ENCODE measurements around the gene CDC42BPA. TPM values are rescaled to one million over a fixed set of nuclear protein-coding genes. Genes with fewer than 3 reads are reported as not detected.

The CDC42BPA gene
- total and polyA plus RNA-seq, 2 donors (not counting 3 experiments of a cell fraction or from before 2014, with no cell fraction given) = 26.1 to 92.6 TPM

DNA sequence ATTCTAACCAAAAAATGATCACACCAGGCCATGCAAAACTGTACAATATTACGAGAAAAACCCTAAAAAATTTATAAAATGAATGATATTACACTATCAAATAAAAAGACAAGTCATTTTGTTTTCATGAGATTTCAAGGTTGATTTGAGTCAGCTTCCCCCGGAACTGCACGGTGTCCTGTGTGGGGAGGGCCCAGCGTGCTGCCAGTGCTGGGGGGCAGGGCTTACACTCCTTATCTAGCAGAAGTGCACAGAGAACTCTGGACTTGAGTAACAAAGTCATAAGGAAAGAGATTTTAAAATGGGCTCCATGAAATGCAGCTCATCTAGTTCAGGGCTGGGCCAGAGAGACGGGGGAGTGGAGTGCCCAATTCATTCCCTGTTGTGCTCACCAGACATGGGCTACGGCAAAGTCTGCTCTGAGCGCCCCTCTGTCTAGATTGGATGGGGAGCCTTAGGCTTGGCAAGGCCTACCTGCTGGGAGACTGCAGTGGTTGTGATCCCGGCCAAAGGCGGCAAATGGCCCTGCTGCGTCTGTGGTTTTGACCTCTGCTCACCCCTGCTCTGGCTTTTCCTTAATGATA, 328.1 kb downstream of the CDC42BPA start:
- H3K27ac ChIP-seq (ENCODE audit: insufficient read depth, low read depth, low read length) = peak overlapping the region; percentile 23
- H3K9me3 ChIP-seq (replicated peaks; ENCODE audit: control insufficient read depth, insufficient read depth, low read length) = no peaks in the 10 kb centered on the region
- H3K4me2 ChIP-seq (ENCODE audit: insufficient read depth, low read length) = peak overlapping the region; percentile 40
- FAIRE-seq (peak; percentile 86), DNase-seq (ENCODE audit: low read depth, low spot score) (peak; percentile 73)
- H3K9ac ChIP-seq (replicated peaks; ENCODE audit: extremely low read depth, insufficient read depth, low read length) = no peak overlapping the region
- peaks cover 23% of the 10 kb centered on the region for H3K4me1 ChIP-seq (ENCODE audit: control insufficient read depth, extremely low read depth, insufficient read depth, low read length)
- intact Hi-C loops (cut with micrococcal nuclease) (loop anchor here (5.0 kb wide), 1 partner anchor 327 kb away; the partner anchor contains the start of gene CDC42BPA), dilution Hi-C loops (cut with MboI; ENCODE audit: extremely low pct_ligation_motif_present, low sequenced_read_pairs) (no loop called here)
- H3K27me3 ChIP-seq (ENCODE audit: control insufficient read depth in 2 of 2, insufficient read depth in 2 of 2, low read length in 2 of 2) = no peaks in the 10 kb centered on the region
- ChIA-PET POLR2A (interaction anchor here (0.6 kb wide), 1 partner anchor 1417 kb away, joined by 6 read pairs; the partner anchor contains the start of gene TRIM11), CTCF (interaction anchor here (2.0 to 2.3 kb wide), 2 partner anchors 78 to 364 kb away, joined by 4 to 8 read pairs; no protein-coding TSS in a partner anchor)
- TF ChIP-seq MAX (IDR thresholded peaks at IDR 0.05; ENCODE audit: insufficient read depth, insufficient read length) (no peak), POLR2A (IDR thresholded peaks at IDR 0.05; ENCODE audit: low read depth, low read length) (no peak), MYC (IDR thresholded peaks at IDR 0.05; ENCODE audit: low read depth, low read length) (no peak), FOS (IDR thresholded peaks at IDR 0.05; ENCODE audit: borderline replicate concordance, insufficient read depth, low read length) (peak; percentile 56), EZH2 (IDR thresholded peaks at IDR 0.05; ENCODE audit: borderline replicate concordance, low read depth, low read length, severe bottlenecking) (no peak), POLR2AphosphoS5 (IDR thresholded peaks at IDR 0.05; ENCODE audit: insufficient read depth, low read depth, low read length) (peak; percentile 46), JUN (IDR thresholded peaks at IDR 0.05; ENCODE audit: borderline replicate concordance, insufficient read depth, insufficient read length, low read depth) (no peak), GATA2 (IDR thresholded peaks at IDR 0.05; ENCODE audit: insufficient read depth, insufficient read length, low read depth, low read length) (peak; percentile 83)
- TF ChIP-seq, protein P1, sequence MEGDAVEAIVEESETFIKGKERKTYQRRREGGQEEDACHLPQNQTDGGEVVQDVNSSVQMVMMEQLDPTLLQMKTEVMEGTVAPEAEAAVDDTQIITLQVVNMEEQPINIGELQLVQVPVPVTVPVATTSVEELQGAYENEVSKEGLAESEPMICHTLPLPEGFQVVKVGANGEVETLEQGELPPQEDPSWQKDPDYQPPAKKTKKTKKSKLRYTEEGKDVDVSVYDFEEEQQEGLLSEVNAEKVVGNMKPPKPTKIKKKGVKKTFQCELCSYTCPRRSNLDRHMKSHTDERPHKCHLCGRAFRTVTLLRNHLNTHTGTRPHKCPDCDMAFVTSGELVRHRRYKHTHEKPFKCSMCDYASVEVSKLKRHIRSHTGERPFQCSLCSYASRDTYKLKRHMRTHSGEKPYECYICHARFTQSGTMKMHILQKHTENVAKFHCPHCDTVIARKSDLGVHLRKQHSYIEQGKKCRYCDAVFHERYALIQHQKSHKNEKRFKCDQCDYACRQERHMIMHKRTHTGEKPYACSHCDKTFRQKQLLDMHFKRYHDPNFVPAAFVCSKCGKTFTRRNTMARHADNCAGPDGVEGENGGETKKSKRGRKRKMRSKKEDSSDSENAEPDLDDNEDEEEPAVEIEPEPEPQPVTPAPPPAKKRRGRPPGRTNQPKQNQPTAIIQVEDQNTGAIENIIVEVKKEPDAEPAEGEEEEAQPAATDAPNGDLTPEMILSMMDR (IDR thresholded peaks at IDR 0.05; ENCODE audit: extremely low read depth in 1 of 2, insufficient read depth in 1 of 2, low read depth in 1 of 2, low read length in 2 of 2) = no peak
- no TSS peak for BruUV-seq (replicated peaks)
- H2AFZ ChIP-seq (ENCODE audit: low read depth, low read length) = no peak overlapping the region
- no peaks in the 10 kb centered on the region for H3K79me2 ChIP-seq (ENCODE audit: control insufficient read depth, insufficient read depth, low read length)
- peaks cover 5 to 29% of the 10 kb centered on the region in 2 experiments for H3K36me3 ChIP-seq (ENCODE audit: control insufficient read depth in 2 of 2, extremely low read depth in 1 of 2, insufficient read depth in 2 of 2, low read length in 2 of 2)
- H3K9me1 ChIP-seq (replicated peaks; ENCODE audit: control insufficient read depth, extremely low read depth, insufficient read depth, low read length) = no peaks in the 10 kb centered on the region
- H3K4me3 ChIP-seq (replicated peaks in 1 of 3; ENCODE audit: insufficient read depth in 1 of 3, low read depth in 1 of 3, low read length in 3 of 3) = no peak overlapping the region
- no peaks in the 10 kb centered on the region for H4K20me1 ChIP-seq (replicated peaks; ENCODE audit: control insufficient read depth, extremely low read depth, insufficient read depth, low read length)

Data from endothelial cell of umbilical vein (primary cell).